HG02870 (cell line): ENCODE results near the gene NETO2.
"Not testable (repeated sequence)": the region's sequence is repeated elsewhere in the genome, so short reads cannot be mapped to it uniquely, and the experiment has no call there.

Experiments
- ATAC-seq: cut with Tn5 transposase; IDR thresholded peaks from one replicate; pipeline ENCODE4 v1.9.1; 2021; ENCODE audit warnings: mild to moderate bottlenecking, moderate library complexity; ENCODE audit not compliant: unreplicated experiment

The NETO2 gene

DNA sequence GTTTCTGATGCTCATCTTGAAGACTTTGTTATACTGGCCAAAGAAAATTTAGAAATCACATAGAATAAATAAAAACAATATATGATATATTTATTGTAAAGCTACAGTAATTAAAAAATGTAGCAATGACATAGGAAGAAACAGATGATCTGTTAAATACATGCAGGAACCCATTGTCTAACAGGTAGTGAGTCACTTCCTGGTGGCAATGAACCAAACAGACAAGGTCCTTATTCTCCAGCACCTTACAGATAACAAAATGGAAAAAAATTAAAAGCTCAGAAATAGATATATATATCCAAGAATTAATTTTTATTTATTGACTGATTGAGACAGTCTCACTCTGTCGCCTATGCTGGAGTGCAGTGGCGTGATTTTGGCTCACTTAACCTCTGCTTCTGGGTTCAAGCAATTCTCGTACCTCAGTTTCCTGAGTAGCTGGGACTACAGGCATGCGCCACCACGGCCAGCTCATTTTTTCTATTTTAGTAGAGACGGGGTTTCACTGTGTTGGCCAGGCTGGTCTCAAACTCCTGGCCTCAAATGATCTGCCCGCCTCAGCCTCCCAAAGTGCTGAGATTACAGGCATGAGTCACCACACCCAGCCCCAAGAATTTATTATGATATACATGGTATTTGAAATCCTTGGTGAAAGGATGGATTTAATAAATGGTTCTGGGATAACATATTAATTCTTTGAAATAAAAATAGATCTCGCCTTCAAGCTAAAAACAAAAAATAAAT lies 7.5 kb downstream of the NETO2 start:
- ATAC-seq = no peak

DNA sequence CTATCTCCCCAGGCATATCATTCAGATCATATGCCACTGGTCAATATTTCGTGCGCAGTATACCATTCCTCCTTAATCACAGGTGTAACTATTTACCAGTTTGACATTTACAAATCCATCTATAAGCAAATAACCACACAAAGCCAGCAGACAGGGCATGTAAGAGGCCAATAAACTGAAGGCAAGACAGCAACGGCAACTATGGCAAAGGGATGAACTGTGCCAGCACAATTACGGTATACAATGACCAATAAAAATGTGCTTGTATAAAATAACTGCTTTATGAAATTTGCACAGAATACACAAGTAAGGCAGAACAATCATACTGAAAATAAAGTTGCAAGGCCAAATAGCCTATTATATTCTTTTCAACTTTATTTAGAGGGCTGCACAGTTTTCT lies 9.2 kb downstream of the NETO2 start:
- ATAC-seq = no peak

DNA sequence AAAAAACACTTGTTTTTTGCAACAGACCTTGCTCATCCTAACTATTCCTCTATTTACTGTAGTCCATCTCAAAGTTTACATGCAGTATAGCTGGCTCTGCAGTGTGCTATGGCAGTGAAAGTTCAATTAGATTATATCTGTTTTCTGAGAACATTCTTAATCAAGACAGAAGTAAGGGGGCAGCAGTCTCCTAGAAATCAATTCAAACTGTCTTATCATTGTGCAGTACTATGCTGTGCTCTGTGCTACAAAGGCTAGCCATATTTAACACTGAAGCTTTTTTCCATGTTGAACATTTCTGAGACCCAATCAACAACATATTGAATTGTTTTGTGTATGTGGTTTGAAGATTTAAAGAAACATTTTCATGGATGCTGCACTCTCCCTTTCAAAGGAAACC lies 11.4 kb downstream of the NETO2 start:
- ATAC-seq = no peak

DNA sequence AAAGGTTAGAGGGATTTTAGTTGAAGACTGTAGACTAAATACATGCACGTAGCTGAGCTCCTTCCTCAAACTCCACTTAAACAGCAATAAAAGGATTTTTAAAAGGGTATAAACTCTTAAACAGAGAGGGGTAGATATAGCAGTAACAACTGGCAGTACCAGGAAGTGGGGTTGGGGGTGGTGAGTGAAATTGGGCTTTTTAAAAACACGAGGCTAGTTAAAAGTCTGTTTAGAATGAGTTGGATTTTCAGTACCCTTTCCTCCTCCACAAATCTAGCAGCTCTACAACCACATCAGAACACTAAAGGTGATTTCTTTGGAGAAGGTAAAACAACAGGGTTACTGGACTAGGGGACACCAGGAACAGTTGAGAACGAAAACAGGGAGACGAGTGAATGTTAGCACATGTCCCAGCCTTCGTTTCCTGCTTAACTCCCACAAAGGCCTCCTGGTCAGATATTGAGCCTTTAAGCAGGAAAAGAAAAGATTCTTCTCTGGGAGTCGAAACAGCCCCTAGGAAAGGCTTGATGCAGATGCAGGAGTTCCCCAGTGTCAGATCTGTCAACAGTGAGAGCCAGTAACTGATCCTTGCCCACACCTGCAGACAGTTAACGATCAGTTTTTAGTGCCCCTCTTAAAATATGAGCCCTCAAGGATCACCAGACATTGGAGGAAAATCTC lies 13.8 kb downstream of the NETO2 start:
- no peak for ATAC-seq

DNA sequence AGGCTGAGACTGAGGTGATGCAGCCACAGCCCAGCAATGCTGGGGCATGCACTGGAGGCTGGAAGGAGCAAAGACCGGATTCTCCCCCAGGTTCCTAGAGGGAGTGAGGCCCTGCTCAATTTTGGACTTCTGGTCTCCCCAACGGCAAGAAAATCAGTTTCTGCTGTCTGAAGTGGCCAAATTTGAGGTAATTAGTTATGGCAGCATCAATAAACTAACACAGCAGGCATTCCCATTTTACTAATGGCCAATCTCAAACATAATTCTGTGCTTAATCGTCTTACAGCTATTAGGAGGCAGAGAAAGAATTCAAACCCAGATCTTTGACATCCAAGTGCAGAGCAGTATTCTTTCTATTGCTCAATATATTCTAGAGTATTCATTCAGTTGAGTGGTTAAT lies 16.2 kb downstream of the NETO2 start:
- ATAC-seq = no peak

DNA sequence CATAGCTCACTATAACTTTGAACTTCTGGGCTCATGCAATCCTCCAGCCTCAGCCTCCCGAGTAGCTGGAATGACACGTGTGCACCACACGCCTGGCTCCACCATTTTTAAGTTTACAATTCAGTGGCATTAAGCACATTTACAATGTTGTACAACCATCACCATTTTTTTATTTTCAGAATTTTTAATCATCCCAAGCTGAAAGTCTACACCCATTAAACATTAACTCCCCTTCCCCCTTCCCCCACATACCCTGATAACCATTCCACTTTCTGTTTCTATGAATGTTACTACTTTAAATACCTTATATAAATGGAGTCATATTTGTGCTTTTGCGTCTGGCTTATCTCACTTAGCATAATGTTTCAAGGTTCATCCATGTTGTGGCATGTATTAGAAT lies 18.0 kb downstream of the NETO2 start:
- ATAC-seq = no peak

DNA sequence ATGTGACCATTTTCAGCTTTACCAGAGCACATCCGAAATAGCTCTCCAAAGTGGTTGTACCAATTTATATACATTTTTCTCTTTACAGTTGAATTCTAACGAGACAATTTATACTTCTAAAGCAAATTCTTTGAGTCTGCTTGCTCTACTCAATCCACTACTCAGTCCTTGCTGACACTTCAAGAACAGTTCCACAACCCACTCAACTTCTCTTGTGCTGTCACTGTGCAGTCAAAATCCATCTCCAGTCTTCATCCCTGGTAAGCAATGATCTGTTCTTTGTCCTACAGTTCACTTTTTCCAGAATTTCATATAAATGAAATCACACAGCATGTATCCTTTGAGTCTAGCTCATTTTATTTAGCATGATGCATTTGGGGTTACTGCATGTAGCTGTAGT lies 30.6 kb downstream of the NETO2 start:
- ATAC-seq = no peak

DNA sequence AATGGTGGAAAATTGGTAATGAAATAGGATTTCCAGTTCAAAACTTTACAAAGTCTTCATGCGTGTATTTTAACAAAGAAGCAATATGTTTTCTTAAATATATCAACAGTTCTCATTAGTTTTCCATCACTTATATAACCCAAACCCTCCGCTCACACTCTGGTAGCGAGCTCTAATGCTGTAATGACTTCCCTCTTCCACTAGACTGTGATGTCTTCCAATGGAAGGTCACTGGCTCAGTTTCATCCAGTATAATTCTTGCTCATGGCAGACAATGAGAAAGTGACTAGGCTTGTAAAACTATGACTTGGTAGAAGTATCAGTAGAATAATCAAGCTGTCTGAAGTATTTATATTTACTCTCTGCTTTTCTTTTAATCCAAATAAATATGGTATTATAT lies 32.8 kb downstream of the NETO2 start:
- ATAC-seq = no peak

DNA sequence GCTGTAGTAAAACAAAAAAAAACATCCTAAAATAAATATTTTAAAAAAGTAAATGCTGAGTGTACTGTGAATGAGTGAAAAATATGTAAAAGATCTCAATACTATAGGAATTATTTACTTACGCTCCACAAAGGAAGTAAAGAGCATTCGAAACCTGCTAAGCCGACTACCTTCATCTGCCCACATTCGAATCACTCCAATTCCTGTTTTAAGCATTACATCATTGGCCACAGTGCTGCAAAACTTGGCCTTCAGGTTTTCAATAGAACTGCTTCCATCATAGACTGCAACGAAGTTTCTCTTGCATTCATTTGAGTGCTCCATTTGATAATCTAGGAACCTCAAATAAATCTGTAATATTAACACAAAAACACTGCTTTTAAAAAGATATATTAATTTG lies 34.4 kb downstream of the NETO2 start:
- no peak for ATAC-seq

DNA sequence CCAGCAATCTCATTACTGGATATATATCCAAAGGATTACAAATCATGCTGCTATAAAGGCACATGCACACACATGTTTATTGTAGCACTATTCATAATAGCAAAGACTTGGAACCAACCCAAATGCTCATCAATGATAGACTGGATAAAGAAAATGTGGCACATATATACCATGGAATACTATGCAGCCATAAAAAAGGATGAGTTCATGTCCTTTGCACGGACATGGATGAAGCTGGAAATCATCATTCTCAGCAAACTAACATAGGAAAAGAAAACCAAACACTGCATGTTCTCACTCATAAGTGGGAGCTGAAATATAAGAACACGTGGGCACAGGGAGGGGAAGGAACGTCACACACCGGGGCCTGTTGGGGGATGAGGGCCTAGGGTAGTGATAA lies 40.8 kb downstream of the NETO2 start:
- not testable (repeated sequence) for ATAC-seq

DNA sequence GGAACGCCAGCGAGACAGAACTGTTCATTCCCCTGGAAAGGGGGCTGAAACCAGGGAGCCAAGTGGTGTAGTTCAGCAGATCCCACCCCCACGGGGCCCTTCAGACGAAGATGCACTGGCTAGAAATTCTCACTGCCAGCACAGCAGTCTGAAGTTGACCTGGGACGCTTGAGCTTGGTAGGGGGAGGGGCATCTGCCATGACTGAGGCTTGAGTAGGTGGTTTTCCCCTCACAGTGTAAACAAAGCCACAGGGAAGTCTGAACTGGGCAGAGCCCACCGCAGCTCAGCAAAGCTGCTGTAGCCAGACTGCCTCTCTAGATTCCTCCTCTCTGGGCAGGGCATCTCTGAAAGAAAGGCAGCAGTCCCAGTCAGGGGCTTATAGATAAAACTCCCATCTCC lies 46.6 kb downstream of the NETO2 start:
- not testable (repeated sequence) for ATAC-seq

DNA sequence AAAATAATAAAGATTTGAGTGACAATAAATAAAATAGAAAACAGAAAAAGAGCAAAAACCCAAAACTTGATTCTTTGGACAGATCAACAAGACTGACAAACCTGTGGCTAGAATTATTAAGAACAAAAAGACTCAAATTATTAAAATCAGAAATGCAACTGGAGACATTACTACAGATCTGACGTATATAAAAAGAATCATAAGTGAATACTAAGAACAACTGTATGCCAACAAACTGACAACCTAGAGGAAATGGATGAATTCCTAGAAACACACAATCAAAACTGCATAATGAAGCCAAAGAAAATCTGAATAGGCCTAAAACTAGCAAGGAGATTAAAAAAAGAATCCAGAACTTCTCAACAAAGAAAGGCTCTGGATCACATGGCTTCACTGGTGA lies 47.4 kb downstream of the NETO2 start:
- no peak for ATAC-seq

DNA sequence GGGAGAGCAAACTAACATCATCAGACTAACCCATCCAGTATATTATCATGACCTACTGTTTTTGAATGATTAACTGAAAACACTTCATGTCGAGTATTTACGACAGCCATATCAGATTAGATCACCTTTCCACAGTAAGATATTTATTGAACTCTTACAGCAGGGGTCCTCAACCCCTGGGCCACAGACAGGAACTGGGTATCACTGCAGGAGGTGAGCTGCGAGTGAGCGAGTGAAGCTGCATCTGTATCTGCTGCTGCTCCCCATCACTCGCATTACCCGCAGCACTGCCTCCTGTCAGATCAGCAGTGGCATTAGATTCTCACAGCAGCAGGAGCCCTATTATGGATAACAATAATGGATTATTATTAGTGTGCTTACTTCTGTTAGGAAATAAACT lies 59.5 kb downstream of the NETO2 start:
- ATAC-seq = no peak

DNA sequence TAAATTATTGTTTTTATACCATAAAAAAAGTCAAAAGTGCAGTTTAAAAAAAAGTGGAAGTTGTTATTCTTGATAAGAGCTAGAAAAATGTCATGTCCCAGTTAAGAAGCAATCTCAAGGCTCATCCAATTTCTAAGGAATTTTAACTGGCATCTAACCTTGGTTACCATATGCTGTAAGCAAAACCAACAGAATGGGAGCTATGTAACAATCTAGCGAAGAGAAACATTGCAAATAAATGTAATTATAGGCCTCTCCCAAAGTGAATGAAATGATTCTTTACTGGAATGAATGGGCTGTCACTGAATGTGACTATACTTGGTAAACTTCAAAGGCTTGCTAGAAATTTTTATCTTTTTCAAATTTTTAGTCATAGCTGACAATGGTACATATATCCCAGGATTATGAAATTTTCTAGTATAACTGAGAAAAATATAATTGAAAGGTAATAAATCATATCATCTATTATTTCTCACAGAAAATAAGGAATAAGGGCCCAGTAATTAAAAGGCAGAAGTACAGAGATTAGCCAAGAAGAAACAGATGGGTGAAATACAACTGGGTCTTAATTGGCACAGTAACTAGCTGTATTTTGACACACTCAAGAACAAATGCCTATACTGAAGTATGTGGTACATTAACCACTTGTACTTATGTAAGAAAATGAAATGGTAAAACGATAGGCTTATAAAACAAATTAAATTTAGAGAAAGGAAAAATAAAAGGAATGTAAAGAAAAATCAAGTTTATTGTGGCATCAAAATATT lies 61.5 kb downstream of the NETO2 start:
- no peak for ATAC-seq

DNA sequence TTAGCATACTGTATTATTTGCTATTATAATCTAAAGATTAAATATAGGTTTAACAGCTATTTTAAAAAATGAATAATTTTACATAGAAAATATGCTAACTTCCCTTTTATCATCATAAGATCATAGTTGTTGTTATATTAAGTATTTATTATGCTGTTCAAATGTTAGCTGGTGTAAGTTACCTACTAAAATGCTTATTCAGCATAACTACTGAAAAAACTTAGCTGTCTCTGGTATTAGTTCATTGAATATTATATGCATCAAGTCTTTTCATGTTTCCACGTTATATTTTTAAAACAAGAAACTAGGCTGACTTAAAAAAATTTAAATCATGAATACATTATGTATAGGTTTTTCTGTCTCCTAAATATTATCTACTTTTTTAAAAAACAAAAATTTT lies 62.6 kb downstream of the NETO2 start:
- no peak for ATAC-seq

DNA sequence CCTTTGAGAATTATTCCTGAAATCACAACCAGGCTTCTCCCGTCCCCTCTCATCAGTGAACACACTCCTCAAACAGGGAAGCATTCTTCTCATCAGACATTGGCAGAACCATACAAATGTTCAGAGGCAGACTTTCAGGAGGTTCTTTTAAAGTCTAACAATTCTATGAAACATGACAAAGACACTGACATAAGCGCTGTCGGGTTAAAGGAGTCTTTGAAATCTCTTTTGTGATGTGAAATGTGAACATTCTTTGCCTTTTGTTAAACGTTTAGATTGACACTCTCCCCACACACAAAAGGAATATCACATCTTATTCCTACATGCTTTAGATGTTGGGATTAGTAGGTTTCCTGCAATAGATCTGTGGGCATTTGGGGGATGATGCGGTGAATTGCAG lies 63.9 kb downstream of the NETO2 start:
- no peak for ATAC-seq

DNA sequence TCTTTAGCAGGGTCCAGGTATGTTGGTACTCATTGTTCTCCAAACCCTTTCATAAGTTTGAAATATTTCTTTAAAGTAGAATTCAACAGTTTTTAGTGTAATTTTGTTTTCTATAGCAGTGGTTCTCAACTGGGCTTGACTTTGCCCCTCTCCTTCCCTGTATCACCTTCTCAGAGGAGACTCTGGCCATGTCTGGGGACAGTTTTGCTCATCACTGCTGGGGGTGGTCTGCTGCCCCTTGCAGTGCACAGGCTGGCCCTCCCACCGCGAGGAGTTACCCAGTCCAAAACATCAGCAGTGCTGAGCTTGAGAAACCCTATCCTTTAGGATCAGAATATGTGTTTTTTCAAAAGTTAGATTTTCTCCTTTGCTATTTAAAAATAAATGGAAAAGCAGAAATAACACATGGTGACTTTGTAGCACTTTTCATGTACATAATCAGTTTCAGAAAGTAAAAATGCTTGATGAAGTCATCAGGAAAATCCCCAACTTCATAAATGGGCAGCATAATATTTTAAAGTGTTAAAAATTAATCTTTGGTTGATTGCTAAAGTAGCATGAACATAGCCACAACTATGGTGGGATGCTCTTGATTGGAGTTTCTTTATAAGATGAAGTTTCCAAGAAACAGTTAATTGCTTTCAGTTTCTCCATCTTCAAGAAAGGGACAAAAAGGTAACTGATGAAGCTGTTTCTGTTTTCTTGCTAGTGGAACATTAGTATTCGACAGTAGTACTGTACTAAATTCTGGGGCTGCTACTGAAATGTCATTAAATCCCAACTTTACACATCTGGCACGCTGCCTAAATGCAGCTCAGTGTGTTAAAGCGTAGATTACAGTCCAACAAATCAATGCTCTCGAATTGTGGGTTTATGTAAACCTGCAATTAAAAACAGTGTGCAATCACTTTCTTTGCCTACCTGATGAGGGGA lies 70.3 kb downstream of the NETO2 start:
- no peak for ATAC-seq

DNA sequence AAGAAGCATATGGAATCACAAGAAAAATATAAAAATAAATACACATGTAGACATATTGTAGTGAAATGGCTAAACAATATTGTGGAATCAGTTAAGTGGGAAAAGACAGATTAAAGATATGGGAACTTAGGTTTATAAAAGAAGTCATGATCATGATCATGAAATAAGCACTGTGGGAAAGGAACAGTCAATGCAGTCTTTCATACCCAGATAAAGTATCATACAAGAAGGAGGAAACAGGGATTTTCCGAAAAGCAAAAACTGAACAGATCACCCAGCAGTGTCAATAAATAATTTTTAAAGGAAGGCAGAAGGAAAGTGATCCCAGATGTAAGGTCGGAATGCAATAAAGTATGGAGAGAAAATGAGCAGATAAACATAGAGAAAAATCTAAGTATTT lies 71.6 kb downstream of the NETO2 start:
- no peak for ATAC-seq

DNA sequence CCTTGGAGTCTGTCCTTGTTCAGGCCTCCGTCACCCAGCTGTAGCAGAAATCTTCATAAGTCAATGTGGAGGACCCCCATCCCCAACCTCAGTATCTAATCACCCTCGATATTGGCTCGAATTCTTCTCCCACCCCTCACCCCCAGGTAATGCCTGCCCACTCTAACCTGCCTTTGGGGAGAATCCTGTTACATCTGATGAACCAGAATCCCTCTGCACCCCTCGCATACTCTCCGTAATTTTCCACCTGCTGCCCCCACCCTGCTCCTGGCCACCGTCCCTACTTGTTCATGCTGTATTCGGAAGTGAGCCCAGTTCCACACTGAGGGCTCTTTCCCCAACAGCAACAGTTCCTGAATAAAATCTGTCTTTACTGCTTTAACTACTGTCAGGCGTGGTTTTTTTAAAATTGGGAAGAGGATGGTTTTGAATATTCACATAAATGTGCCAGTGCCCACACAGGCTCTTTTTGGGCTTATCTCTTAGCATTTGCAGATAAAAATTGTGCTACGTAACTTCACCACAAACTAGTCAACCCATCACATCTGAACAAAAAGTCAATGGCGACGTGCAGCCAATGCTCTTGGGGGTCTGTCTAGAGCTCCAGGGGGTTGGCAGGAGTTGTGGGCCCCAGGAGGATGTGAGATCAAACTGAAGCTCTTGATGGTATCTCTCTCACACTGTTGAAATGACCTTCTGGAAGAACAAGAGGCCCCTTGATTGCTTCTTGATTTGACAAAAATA lies 73.7 kb downstream of the NETO2 start:
- no peak for ATAC-seq

DNA sequence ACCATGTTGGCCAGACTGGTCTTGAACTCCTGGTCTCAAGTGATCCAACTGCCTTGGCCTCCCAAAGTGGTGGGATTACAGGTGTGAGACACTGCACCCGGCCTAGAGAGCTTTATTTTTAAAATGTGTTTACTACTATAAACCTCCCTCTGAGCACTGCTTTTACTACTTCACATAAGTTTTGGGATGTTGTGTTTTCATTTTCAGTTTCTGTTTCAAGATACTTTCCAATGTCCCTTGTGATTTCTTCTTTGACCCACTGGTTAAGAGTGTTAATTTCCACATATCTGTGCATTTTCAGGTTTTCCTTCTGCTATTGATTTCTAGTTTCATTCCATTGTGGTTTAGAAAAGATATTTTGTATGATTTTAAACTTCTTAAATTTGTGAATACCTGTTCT lies 74.4 kb downstream of the NETO2 start:
- no peak for ATAC-seq
